ENCODE data around the gene TEX2.

DNA sequence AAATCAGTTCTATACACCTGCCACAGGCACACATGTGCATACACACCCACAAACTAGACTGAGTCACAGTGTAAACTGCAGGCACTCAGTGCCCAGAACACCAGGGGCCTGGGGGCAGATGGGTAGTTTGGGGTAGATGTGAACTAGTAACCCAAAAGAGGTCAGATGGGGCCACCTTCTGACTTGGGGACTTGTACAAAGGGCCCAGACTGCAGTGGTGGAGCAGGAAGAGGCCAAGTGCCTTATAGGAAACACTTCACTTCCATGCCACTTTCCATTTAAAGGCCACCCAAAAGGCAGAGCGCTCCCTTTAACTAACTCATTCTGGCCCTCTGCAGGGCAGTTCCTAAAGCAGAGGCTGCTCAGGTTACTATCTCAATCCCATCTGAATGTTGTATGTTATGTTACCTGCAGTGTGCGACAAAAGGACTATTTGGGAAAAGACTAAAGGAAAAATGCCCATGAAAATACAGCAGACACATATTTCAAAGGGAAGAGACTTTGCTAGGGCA, 105.3 kb downstream of the TEX2 start:
- no peak for TF ChIP-seq NR2C2 (CRISPR knock-in tag; IDR thresholded peaks at IDR 0.05)
- TF ChIP-seq ETV6 (CRISPR knock-in tag; IDR thresholded peaks at IDR 0.05) = no peak
- TF ChIP-seq, protein P1, sequence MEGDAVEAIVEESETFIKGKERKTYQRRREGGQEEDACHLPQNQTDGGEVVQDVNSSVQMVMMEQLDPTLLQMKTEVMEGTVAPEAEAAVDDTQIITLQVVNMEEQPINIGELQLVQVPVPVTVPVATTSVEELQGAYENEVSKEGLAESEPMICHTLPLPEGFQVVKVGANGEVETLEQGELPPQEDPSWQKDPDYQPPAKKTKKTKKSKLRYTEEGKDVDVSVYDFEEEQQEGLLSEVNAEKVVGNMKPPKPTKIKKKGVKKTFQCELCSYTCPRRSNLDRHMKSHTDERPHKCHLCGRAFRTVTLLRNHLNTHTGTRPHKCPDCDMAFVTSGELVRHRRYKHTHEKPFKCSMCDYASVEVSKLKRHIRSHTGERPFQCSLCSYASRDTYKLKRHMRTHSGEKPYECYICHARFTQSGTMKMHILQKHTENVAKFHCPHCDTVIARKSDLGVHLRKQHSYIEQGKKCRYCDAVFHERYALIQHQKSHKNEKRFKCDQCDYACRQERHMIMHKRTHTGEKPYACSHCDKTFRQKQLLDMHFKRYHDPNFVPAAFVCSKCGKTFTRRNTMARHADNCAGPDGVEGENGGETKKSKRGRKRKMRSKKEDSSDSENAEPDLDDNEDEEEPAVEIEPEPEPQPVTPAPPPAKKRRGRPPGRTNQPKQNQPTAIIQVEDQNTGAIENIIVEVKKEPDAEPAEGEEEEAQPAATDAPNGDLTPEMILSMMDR (IDR thresholded peaks at IDR 0.05) = no peak
- no peak for TF ChIP-seq ZBTB21 (CRISPR knock-in tag; IDR thresholded peaks at IDR 0.05; ENCODE audit: borderline replicate concordance)
- TF ChIP-seq ESRRA (CRISPR knock-in tag; IDR thresholded peaks at IDR 0.05; ENCODE audit: borderline replicate concordance) = no peak

Data from WTC11 (cell line).